Breast epithelium (tissue), 4 donors: ENCODE results near the gene PTPRN2. TPM values are rescaled to one million over a fixed set of nuclear protein-coding genes. Genes with fewer than 3 reads are reported as not detected.

ENCODE experiments used
- DNase-seq, 2 donors: peaks; one replicate each; pipeline ENCODE4 v3.0.0-alpha.2; 2019; ENCODE audit warnings: low spot score in 2 of 2
- H3K27ac ChIP-seq, 2 donors: fragments of 200-600 bp; sonication (generic) in 1 of 2; one replicate each; pipeline ENCODE4 v1.5.1; 2016 to 2019; ENCODE audit warnings: mild to moderate bottlenecking in 1 of 2
- H3K27me3 ChIP-seq, 2 donors: fragments of 200-600 bp; sonication (generic) in 1 of 2; one replicate each; pipeline versions ENCODE4 v1.5.1 to v1.6.0; 2017 to 2019; ENCODE audit warnings: control low read depth in 1 of 2, mild to moderate bottlenecking in 1 of 2
- H3K36me3 ChIP-seq: fragments of 200-600 bp; one replicate; pipeline ENCODE4 v1.5.1; 2019
- H3K4me1 ChIP-seq, 2 donors: fragments of 200-600 bp; sonication (generic); one replicate each; pipeline ENCODE4 v1.5.1; 2016 to 2019; ENCODE audit warnings: control low read depth in 1 of 2
- H3K4me3 ChIP-seq, 3 donors: fragments of 200-600 bp; sonication (generic); 1 replicate in 2 of 3; 2 replicates in 1 of 3; pipeline ENCODE4 v1.5.1; 2016 to 2019; ENCODE audit warnings: mild to moderate bottlenecking in 3 of 3, moderate library complexity in 2 of 3
- H3K9me3 ChIP-seq, 2 donors: fragments of 200-600 bp; sonication (generic) in 1 of 2; one replicate each; pipeline ENCODE4 v1.5.1; 2016 to 2019; ENCODE audit warnings: control low read depth in 1 of 2
- POLR2A ChIP-seq: fragments of 450-650 bp; IDR thresholded peaks from one replicate; pipeline ENCODE4 v1.6.1; 2016; ENCODE audit warnings: antibody characterized with exemption, mild to moderate bottlenecking, moderate library complexity
- POLR2AphosphoS5 ChIP-seq, 3 donors: sonication (generic); formaldehyde crosslinking; IDR thresholded peaks; one replicate each; pipeline ENCODE4 v1.6.1; 2017; ENCODE audit warnings: antibody characterized with exemption in 3 of 3
- intact Hi-C: fragments of 100-400 bp; cut with DNase I; formaldehyde crosslinking; loops from one replicate; pipeline ENCODE4 v1.15.1; 2023; ENCODE audit warnings: low total_unique reads
- total RNA-seq, 3 donors: library from RNA; depleted of rRNA; stranded (reverse); fragments of >200 nt; gene quantifications; one replicate each; pipeline ENCODE4 v1.1.0, GENCODE V29; 2016
- TF ChIP-seq, protein P1 (sequence below), 3 donors: fragments of 450-650 bp; IDR thresholded peaks; one replicate each; pipeline ENCODE4 v1.5.1; 2016 to 2017; ENCODE audit warnings: antibody characterized with exemption in 3 of 3, mild to moderate bottlenecking in 3 of 3, moderate library complexity in 3 of 3

The PTPRN2 gene
- total RNA-seq, 3 donors from 2014 or later = 1.6 to 2.2 (median 2.2) TPM

DNA sequence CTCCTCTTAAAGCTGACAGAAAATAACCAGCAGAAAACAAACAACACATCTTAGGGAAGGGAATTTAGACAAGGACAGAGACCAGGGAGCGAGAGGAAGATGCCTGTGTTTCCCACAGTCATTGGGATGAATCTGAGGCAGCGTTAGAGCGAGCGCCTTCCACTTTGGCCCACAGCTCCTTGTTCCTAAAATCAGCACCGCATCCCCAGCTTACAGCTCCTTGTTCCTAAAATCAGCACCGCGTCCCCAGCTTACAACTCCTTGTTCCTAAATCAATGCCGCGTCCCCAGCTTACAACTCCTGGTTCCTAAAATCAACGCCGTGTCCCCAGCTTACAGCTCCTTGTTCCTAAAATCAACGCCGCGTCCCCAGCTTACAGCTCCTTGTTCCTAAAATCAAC, 593.3 kb downstream of the PTPRN2 start:
- H3K9me3 ChIP-seq = no peaks in the 10 kb centered on the region
- H3K27me3 ChIP-seq = peaks cover 0 to 10% of the 10 kb centered on the region in 2 donors
- intact Hi-C loops = no loop called here
- no peak for DNase-seq
- H3K4me3 ChIP-seq = no peak overlapping the region
- TF ChIP-seq POLR2A = no peak
- no peak for TF ChIP-seq POLR2AphosphoS5 (IDR thresholded peaks at IDR 0.05)
- TF ChIP-seq, protein P1, sequence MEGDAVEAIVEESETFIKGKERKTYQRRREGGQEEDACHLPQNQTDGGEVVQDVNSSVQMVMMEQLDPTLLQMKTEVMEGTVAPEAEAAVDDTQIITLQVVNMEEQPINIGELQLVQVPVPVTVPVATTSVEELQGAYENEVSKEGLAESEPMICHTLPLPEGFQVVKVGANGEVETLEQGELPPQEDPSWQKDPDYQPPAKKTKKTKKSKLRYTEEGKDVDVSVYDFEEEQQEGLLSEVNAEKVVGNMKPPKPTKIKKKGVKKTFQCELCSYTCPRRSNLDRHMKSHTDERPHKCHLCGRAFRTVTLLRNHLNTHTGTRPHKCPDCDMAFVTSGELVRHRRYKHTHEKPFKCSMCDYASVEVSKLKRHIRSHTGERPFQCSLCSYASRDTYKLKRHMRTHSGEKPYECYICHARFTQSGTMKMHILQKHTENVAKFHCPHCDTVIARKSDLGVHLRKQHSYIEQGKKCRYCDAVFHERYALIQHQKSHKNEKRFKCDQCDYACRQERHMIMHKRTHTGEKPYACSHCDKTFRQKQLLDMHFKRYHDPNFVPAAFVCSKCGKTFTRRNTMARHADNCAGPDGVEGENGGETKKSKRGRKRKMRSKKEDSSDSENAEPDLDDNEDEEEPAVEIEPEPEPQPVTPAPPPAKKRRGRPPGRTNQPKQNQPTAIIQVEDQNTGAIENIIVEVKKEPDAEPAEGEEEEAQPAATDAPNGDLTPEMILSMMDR (IDR thresholded peaks at IDR 0.05) = no peak
- H3K4me1 ChIP-seq = no peaks in the 10 kb centered on the region
- no peaks in the 10 kb centered on the region for H3K36me3 ChIP-seq
- H3K27ac ChIP-seq = no peak overlapping the region

DNA sequence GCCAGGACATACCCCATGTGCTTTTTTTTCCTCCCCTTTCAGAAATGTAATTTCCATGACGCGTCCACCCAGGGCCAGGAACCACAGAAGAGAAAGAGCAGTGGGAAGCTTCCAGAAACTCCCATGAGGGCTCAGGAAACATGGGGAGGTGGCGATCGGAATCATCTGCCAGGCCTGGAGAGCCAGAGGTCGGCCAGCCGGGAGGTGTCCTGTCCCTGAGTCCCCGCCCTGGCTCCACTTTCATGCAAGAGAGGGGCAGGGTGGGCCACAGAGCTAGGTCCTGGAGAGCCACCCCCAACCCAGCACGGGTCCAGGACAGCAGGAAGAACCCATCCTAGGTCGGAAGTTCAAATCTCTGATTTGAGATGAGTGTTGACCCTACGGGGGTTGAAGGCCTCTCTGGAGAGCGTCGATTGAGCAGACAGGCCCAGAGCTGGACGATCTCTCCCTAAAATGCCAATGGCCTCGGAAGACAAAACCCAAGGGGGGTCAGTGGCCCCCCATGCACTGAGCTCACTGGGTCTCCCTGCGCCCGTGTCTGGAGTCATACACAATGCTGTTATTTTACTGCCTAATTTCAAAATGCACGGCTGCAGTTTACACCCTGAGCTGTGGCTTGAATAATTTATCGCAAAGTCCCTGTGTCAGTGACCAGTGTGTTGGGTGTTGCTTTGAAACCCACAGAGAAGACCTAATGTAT, 594.1 kb downstream of the PTPRN2 start:
- Histone ChIP-seq H3K27me3 (peaks cover 0 to 13% of the 10 kb centered on the region in 2 donors), H3K27ac (no peak overlapping the region), H3K4me1 (no peaks in the 10 kb centered on the region), H3K9me3 (no peaks in the 10 kb centered on the region), H3K36me3 (no peaks in the 10 kb centered on the region), H3K4me3 (no peak overlapping the region)
- TF ChIP-seq, protein P1 (IDR thresholded peaks at IDR 0.05) = no peak
- TF ChIP-seq POLR2AphosphoS5 (IDR thresholded peaks at IDR 0.05) (no peak), POLR2A (no peak)
- intact Hi-C loops = no loop called here
- DNase-seq = no peak

DNA sequence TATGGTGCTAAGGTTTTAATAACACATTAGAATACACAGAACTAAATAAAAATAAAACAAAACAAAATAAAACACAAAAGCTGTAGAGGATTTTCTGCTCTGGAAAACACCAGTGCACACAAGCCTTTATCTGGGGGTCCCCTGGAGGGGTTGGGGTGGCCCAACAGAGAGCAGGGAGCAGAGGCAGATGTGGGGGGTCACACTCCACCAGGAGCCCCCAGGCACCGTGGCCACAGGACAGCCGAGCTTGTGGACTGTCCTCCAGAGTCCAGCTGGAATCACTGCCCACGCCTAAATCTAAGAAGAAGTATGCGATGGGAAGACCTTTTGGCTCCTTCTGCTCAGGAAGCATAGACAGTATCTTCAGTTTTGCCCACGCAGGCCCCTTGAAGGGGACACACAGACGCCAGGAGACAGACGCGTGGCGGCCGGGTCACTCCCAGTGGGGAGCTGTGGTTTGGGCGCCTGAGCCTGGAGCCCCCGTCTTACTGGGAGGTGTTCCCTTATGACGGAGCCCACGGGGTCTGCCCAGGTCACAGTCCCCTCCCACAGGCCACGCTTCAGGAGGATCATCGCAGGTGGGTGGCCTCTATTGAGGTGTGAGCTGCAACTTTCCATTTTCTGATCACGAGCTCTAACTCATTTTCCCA, 595.0 kb downstream of the PTPRN2 start:
- H3K27ac ChIP-seq = no peak overlapping the region
- H3K4me1 ChIP-seq = no peaks in the 10 kb centered on the region
- TF ChIP-seq, protein P1 (IDR thresholded peaks at IDR 0.05) = no peak
- TF ChIP-seq POLR2AphosphoS5 (IDR thresholded peaks at IDR 0.05) (no peak), POLR2A (no peak)
- intact Hi-C loops = no loop called here
- DNase-seq = no peak
- H3K36me3 ChIP-seq = no peaks in the 10 kb centered on the region
- no peaks in the 10 kb centered on the region for H3K9me3 ChIP-seq
- H3K4me3 ChIP-seq = no peak overlapping the region
- H3K27me3 ChIP-seq = peaks cover 0 to 20% of the 10 kb centered on the region in 2 donors

DNA sequence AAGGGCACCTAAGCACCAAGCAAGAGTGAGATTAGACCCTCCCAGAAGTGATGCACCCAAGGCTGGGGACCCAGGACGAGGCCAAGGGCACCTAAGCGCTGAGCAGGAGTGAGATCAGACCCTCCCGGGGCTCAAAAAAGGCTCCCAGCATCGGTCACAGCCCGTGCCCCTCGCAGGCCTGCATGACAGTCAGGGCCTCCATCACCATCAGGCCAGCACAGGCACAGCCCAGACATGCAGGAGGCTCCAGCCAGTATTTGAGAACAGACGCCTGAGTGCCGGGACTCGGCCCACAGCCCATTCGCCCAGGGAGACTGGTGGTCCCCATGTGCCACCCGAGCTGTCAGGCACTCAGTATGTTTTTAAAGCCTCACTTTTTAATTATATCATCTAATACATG, 595.9 kb downstream of the PTPRN2 start:
- H3K4me3 ChIP-seq = no peak overlapping the region
- intact Hi-C loops = no loop called here
- H3K36me3 ChIP-seq = no peaks in the 10 kb centered on the region
- H3K27ac ChIP-seq = no peak overlapping the region
- TF ChIP-seq POLR2A (no peak), POLR2AphosphoS5 (IDR thresholded peaks at IDR 0.05) (no peak)
- TF ChIP-seq, protein P1 (IDR thresholded peaks at IDR 0.05) = no peak
- H3K27me3 ChIP-seq = peaks cover 0 to 22% of the 10 kb centered on the region in 2 donors
- H3K9me3 ChIP-seq = no peaks in the 10 kb centered on the region
- no peak for DNase-seq
- H3K4me1 ChIP-seq = no peaks in the 10 kb centered on the region

DNA sequence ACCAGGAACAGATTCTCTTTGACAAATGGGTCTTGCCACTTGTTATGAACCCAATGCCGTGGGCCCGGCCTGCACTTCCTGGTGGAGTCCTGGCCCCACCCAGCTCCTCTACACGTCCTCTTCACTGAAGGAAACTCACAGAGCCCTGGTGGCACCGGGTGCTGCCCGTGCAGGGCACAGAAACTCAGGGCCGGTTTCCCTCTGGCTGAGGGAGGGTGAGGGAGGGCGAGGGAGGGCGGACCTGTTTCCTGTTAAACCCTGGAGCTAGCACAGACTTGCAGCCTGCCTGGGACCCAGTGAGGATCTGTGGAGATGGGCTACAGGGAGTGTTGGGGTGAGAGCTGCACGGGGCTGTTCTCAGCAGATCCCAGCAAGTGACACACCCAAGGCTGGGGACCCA, 596.3 kb downstream of the PTPRN2 start:
- no peak for DNase-seq
- intact Hi-C loops = no loop called here
- Histone ChIP-seq H3K36me3 (no peaks in the 10 kb centered on the region), H3K4me3 (no peak overlapping the region), H3K27ac (no peak overlapping the region), H3K4me1 (no peaks in the 10 kb centered on the region), H3K27me3 (peaks cover 0 to 22% of the 10 kb centered on the region in 2 donors), H3K9me3 (no peaks in the 10 kb centered on the region)
- no peak for TF ChIP-seq POLR2AphosphoS5 (IDR thresholded peaks at IDR 0.05)
- no peak for TF ChIP-seq POLR2A
- TF ChIP-seq, protein P1 (IDR thresholded peaks at IDR 0.05) = no peak
